Measurements from ENCODE around the gene PPP3CA.

DNA sequence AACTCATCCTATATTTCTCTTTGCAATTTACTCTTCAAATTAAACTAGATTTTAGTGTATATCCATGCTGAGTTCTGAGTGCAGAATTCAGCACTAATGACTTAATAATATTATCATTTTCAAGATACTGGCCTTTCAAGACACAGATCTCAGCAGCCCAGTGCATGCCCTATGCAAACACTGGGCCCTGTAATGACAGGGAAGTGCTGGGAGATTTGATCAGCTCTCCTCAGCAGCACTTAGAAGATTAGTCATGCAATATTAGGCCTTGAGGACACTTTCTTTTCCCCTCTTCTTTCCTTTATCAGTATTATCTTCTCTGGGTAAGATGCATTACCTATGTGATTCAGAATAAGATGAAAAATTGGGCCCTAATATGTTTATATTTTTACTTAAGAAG lies 207.1 kb downstream of the PPP3CA start:
- TF ChIP-seq, protein P1, sequence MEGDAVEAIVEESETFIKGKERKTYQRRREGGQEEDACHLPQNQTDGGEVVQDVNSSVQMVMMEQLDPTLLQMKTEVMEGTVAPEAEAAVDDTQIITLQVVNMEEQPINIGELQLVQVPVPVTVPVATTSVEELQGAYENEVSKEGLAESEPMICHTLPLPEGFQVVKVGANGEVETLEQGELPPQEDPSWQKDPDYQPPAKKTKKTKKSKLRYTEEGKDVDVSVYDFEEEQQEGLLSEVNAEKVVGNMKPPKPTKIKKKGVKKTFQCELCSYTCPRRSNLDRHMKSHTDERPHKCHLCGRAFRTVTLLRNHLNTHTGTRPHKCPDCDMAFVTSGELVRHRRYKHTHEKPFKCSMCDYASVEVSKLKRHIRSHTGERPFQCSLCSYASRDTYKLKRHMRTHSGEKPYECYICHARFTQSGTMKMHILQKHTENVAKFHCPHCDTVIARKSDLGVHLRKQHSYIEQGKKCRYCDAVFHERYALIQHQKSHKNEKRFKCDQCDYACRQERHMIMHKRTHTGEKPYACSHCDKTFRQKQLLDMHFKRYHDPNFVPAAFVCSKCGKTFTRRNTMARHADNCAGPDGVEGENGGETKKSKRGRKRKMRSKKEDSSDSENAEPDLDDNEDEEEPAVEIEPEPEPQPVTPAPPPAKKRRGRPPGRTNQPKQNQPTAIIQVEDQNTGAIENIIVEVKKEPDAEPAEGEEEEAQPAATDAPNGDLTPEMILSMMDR (optimal IDR thresholded peaks at IDR 0.05 in 1 of 3, IDR thresholded peaks at IDR 0.05 in 1 of 3, conservative IDR thresholded peaks at IDR 0.05 in 1 of 3; ENCODE audit: extremely low read depth in 1 of 3, insufficient read depth in 2 of 3, low read length in 3 of 3) = no peak
- TF ChIP-seq EZH2 (IDR thresholded peaks at IDR 0.05; ENCODE audit: low read length) = no peak
